GM10847 (cell line): ENCODE measurements around the gene GPR35.

Experiments
- POLR2A ChIP-seq: IDR thresholded peaks from 2 replicates; pipeline ENCODE4 v1.6.1; 2011; ENCODE audit not compliant: insufficient read length; ENCODE audit errors: extremely low read depth

The GPR35 gene

GRCh38 chr2:240672701-240673190, 47.5 kb downstream of the GPR35 start:
- no peak for TF ChIP-seq POLR2A
